ENCODE measurements around the gene PHLDA1. TPM values are rescaled to one million over a fixed set of nuclear protein-coding genes. Genes with fewer than 3 reads are reported as not detected.

PHLDA1 gene
- total RNA-seq, 1 donor from 2014 or later: 12.1 TPM

DNA sequence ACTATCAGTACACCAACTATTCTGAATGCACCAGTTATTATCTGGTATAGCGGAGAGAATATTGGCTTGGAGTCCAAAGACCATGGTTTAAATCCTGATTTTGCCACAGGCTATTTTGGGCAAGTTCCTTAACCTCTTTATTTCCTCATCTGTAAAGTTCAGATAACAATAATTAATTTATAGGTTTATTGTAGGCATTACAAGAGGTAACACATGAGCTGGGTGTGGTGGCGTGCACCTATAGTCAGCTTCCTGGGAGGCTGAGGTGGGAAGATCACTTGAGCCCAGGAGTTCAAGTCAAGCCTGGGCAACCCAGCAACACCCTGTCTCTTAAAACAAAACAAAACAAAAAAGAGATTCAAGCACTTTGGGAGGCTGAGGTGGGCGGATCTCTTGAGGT is 23.1 kb downstream of the PHLDA1 start:
- TF ChIP-seq, protein P1, sequence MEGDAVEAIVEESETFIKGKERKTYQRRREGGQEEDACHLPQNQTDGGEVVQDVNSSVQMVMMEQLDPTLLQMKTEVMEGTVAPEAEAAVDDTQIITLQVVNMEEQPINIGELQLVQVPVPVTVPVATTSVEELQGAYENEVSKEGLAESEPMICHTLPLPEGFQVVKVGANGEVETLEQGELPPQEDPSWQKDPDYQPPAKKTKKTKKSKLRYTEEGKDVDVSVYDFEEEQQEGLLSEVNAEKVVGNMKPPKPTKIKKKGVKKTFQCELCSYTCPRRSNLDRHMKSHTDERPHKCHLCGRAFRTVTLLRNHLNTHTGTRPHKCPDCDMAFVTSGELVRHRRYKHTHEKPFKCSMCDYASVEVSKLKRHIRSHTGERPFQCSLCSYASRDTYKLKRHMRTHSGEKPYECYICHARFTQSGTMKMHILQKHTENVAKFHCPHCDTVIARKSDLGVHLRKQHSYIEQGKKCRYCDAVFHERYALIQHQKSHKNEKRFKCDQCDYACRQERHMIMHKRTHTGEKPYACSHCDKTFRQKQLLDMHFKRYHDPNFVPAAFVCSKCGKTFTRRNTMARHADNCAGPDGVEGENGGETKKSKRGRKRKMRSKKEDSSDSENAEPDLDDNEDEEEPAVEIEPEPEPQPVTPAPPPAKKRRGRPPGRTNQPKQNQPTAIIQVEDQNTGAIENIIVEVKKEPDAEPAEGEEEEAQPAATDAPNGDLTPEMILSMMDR (IDR thresholded peaks at IDR 0.05): no peak
- Mint-ChIP-seq H3K9me3 (ENCODE audit: low read depth) (peaks cover 2% of the 10 kb centered on the region), H3K36me3 (ENCODE audit: low read depth) (no peaks in the 10 kb centered on the region), H3K27me3 (ENCODE audit: low read depth) (peaks cover 4% of the 10 kb centered on the region), H3K27ac (ENCODE audit: unreplicated experiment) (no peak overlapping the region), H3K4me1 (ENCODE audit: low read depth) (peaks cover 18% of the 10 kb centered on the region), H3K4me3 (ENCODE audit: unreplicated experiment) (no peak overlapping the region)
- DNase-seq (ENCODE audit: low spot score): no peak

DNA sequence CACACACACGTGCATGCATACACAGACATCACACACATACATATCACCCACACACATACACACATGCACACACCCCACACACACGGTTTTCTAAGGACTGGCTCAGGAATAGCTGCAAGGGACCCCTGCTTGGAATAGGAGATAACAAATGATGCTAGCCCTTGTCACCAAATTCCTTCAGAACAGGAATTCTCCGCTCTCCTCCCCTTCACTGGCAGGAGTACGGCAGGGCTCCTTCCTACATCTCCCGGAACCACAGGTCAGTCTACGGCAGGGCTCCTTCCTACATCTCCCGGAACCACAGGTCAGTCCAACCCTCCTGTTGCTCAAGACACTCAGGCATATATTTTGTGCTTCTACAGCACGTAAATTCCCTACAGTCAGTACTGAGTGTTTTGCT is 23.9 kb downstream of the PHLDA1 start:
- no peak overlapping the region for H3K27ac Mint-ChIP-seq (ENCODE audit: unreplicated experiment)
- peaks cover 2% of the 10 kb centered on the region for H3K9me3 Mint-ChIP-seq (ENCODE audit: low read depth)
- H3K4me3 Mint-ChIP-seq (ENCODE audit: unreplicated experiment): no peak overlapping the region
- peaks cover 18% of the 10 kb centered on the region for H3K4me1 Mint-ChIP-seq (ENCODE audit: low read depth)
- no peak for DNase-seq (ENCODE audit: low spot score)
- TF ChIP-seq, protein P1 (IDR thresholded peaks at IDR 0.05): no peak
- peaks cover 4% of the 10 kb centered on the region for H3K27me3 Mint-ChIP-seq (ENCODE audit: low read depth)
- no peaks in the 10 kb centered on the region for H3K36me3 Mint-ChIP-seq (ENCODE audit: low read depth)

DNA sequence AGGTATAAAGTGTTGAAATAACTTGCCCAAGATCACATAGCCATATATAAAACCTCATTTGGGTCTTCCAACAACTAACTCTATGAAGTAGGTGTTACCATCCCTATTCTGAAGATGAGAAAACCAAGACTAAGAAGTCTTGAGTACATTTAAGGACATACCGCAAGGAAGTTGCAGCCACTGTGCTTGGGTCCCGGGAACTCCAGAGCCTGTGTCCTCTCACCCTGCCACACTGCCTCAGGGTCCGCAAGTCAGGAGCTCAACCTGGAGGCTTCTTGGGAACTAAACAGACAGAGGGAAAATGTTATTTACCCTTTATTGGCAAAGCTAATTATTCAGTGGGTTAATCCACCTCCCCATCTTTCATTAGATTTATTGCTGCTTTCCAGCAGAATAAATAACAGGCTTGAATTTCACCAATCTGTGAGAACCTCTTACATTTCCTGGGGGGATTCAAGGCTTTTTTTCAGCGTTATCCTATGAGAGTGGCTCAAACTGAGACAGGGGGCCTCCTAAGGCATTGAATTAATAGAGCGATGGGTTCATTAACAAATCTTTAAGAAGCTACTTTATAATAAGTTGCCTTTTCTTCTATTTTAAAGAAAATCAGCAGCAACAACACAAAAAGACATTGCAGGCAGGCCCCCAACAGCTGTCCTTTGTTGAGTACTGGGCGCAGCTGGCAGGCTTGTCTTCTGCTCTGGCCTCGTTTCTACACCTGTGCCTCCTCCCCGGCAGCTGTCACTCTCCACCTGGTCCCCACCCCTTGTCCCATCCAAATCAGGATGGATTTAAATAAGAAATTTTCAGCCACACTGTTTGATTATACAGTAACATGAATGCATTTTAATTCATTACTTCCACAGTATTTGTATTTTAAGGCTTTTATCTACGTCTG is 25.3 kb downstream of the PHLDA1 start:
- TF ChIP-seq, protein P1 (IDR thresholded peaks at IDR 0.05): no peak
- H3K4me1 Mint-ChIP-seq (ENCODE audit: low read depth): peaks cover 11% of the 10 kb centered on the region
- no peak overlapping the region for H3K4me3 Mint-ChIP-seq (ENCODE audit: unreplicated experiment)
- no peaks in the 10 kb centered on the region for H3K36me3 Mint-ChIP-seq (ENCODE audit: low read depth)
- peaks cover 2% of the 10 kb centered on the region for H3K27me3 Mint-ChIP-seq (ENCODE audit: low read depth)
- no peak for DNase-seq (ENCODE audit: low spot score)
- H3K27ac Mint-ChIP-seq (ENCODE audit: unreplicated experiment): no peak overlapping the region
- peaks cover 2% of the 10 kb centered on the region for H3K9me3 Mint-ChIP-seq (ENCODE audit: low read depth)

DNA sequence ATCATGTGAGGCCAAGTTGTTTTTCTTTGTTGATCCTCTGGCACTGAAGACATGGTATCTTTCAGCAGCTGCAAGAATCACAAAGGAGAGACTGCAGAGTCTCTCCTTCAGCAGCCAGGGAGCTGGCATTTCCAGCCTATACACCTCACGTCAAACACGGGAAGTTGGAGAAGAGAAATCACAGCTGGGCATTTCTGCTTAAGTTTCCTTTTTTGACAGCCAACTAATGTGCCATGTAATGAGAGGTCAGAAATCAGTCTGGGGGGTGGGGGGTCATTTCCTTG is 28.3 kb downstream of the PHLDA1 start:
- no peak overlapping the region for H3K27ac Mint-ChIP-seq (ENCODE audit: unreplicated experiment)
- peaks cover 2% of the 10 kb centered on the region for H3K9me3 Mint-ChIP-seq (ENCODE audit: low read depth)
- peaks cover 3% of the 10 kb centered on the region for H3K4me1 Mint-ChIP-seq (ENCODE audit: low read depth)
- TF ChIP-seq, protein P1 (IDR thresholded peaks at IDR 0.05): no peak
- H3K36me3 Mint-ChIP-seq (ENCODE audit: low read depth): no peaks in the 10 kb centered on the region
- no peak for DNase-seq (ENCODE audit: low spot score)
- H3K4me3 Mint-ChIP-seq (ENCODE audit: unreplicated experiment): no peak overlapping the region
- H3K27me3 Mint-ChIP-seq (ENCODE audit: low read depth): peaks cover 2% of the 10 kb centered on the region

DNA sequence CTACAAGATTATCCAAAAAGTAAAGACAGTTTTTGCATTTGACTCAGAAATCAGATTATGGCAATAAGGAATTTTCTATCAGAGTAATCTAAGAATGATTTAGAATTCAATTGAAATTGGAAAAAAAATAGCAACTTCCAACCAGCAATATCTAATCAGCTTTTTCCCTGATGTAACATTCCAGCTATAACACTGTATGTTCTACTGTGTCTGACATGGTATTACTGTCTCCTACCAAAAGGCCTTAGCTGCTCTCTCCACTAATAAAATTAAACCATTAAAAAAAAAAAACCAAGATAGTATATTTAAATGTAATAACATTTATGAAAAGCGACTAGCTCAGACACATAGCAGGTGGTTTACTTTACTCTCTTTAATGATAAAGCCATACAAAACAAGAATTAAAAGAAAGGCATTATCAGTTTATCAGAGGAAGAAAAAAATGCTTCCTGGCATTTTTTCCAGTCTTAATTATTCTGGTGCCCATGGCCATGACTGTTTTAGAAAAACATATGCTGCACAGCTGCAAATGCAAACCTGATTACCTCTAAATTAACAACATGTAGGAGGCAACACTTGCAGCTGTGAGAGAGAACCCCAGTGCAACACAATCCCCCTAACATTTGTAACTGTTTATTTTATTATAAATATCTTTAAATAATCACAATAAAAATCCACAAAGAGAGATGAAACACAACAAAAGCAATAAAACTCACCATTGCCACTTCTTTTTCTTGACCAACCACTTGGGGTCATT is 28.8 kb downstream of the PHLDA1 start:
- Mint-ChIP-seq H3K36me3 (ENCODE audit: low read depth) (no peaks in the 10 kb centered on the region), H3K27me3 (ENCODE audit: low read depth) (peaks cover 2% of the 10 kb centered on the region), H3K27ac (ENCODE audit: unreplicated experiment) (no peak overlapping the region), H3K4me1 (ENCODE audit: low read depth) (peaks cover 4% of the 10 kb centered on the region), H3K9me3 (ENCODE audit: low read depth) (peaks cover 2% of the 10 kb centered on the region), H3K4me3 (ENCODE audit: unreplicated experiment) (no peak overlapping the region)
- no peak for DNase-seq (ENCODE audit: low spot score)
- TF ChIP-seq, protein P1 (IDR thresholded peaks at IDR 0.05): no peak
